HEK293T (cell line): ENCODE results near the gene RAE1.

Experiments
- CTCF ChIA-PET: fragments of 350-600 bp; formaldehyde crosslinking; extraction: SDS; loops from one replicate; lab custom pipeline; 2021; ENCODE audit warnings: antibody characterized with exemption, inconsistent platforms; lab: Yijun Ruan, JAX
- POLR2A ChIA-PET: fragments of 350-600 bp; formaldehyde crosslinking; extraction: SDS; loops from one replicate; lab custom pipeline; 2020; ENCODE audit warnings: antibody characterized with exemption, inconsistent platforms; lab: Yijun Ruan, JAX
- DNase-seq: peaks from one replicate; pipeline ENCODE4 v3.0.0; 2012; ENCODE audit warnings: mixed read lengths; ENCODE audit errors: extremely low spot score
- ARNT ChIP-seq: fragments of 450-650 bp; IDR thresholded peaks from 2 replicates; pipeline ENCODE4 v1.6.1; 2017; ENCODE audit warnings: mild to moderate bottlenecking
- BHLHE40 ChIP-seq: fragments of 450-650 bp; IDR thresholded peaks from 2 replicates; pipeline ENCODE4 v1.6.1; 2016; ENCODE audit warnings: mild to moderate bottlenecking, moderate library complexity, borderline replicate concordance
- CTBP1 ChIP-seq: fragments of 450-650 bp; IDR thresholded peaks from 2 replicates; pipeline ENCODE4 v1.6.1; 2016; ENCODE audit warnings: borderline replicate concordance
- ELF4 ChIP-seq: fragments of 450-650 bp; IDR thresholded peaks from 2 replicates; pipeline ENCODE4 v1.6.1; 2017; ENCODE audit warnings: antibody characterized with exemption
- FOXA1 ChIP-seq: fragments of 450-650 bp; IDR thresholded peaks from 2 replicates; pipeline ENCODE4 v1.6.1; 2016; ENCODE audit warnings: mild to moderate bottlenecking
- FOXK2 ChIP-seq: fragments of 450-650 bp; IDR thresholded peaks from 2 replicates; pipeline ENCODE4 v1.6.1; 2016; ENCODE audit warnings: mild to moderate bottlenecking
- FOXM1 ChIP-seq: fragments of 450-650 bp; IDR thresholded peaks from 2 replicates; pipeline ENCODE4 v1.6.1; 2017; ENCODE audit warnings: mild to moderate bottlenecking, borderline replicate concordance
- HDGF ChIP-seq: fragments of 450-650 bp; IDR thresholded peaks from 2 replicates; pipeline ENCODE4 v1.6.1; 2017; ENCODE audit warnings: antibody characterized with exemption, borderline replicate concordance
- L3MBTL2 ChIP-seq: fragments of 450-650 bp; conservative IDR thresholded peaks from 2 replicates; pipeline ENCODE4 v1.6.1; 2016; ENCODE audit warnings: mild to moderate bottlenecking
- LEF1 ChIP-seq: fragments of 450-650 bp; IDR thresholded peaks from 2 replicates; pipeline ENCODE4 v1.6.1; 2017; ENCODE audit warnings: mild to moderate bottlenecking, borderline replicate concordance
- NFRKB ChIP-seq: fragments of 450-650 bp; IDR thresholded peaks from 2 replicates; pipeline ENCODE4 v1.6.1; 2016; ENCODE audit warnings: mild to moderate bottlenecking, moderate library complexity
- PKNOX1 ChIP-seq: fragments of 450-650 bp; IDR thresholded peaks from 2 replicates; pipeline ENCODE4 v1.6.1; 2016
- SP1 ChIP-seq: fragments of 450-650 bp; IDR thresholded peaks from 2 replicates; pipeline ENCODE4 v1.6.1; 2017
- SUZ12 ChIP-seq: fragments of 450-650 bp; IDR thresholded peaks from 2 replicates; pipeline ENCODE4 v1.6.1; 2016; ENCODE audit warnings: mild to moderate bottlenecking
- TARDBP ChIP-seq: fragments of 450-650 bp; IDR thresholded peaks from 2 replicates; pipeline ENCODE4 v1.6.1; 2016
- ZNF384 ChIP-seq: fragments of 450-650 bp; IDR thresholded peaks from 2 replicates; pipeline ENCODE4 v1.6.1; 2016

RAE1 gene

GRCh38 chr20:57351042-57351783 lies at the start of gene RAE1:
TSS of gene RAE1 (plus strand) at chr20:57351255. CDS start at chr20:57354039, 2,784 bp downstream.
- ChIA-PET CTCF (no interaction called here), POLR2A (interaction anchor here (1.2 to 1.5 kb wide), 2 partner anchors 16 to 172 kb away, joined by 3 read pairs; no protein-coding TSS in a partner anchor)
- DNase-seq: peak; percentile 88
- TF ChIP-seq ELF4 (peak; percentile 43; the same call in 1 of the 2 replicates), L3MBTL2 (peak; percentile 94), TARDBP (no peak), FOXA1 (no peak)

- POLR2A ChIA-PET: no interaction called here
- TF ChIP-seq ZNF384 (no peak), SP1 (no peak), CTBP1 (no peak), SUZ12 (no peak), NFRKB (no peak), PKNOX1 (no peak), LEF1 (no peak), L3MBTL2 (no peak), ARNT (no peak), HDGF (no peak), ELF4 (no peak), FOXM1 (no peak), TARDBP (no peak), FOXK2 (no peak), BHLHE40 (no peak), FOXA1 (no peak)
- DNase-seq: no peak
- CTCF ChIA-PET: no interaction called here
Measured at GRCh38 chr20:57306747-57307146, 44.3 kb upstream of the RAE1 start.

- ChIA-PET POLR2A (no interaction called here), CTCF (no interaction called here)
- TF ChIP-seq HDGF (no peak), PKNOX1 (no peak), ARNT (no peak)
- DNase-seq: no peak
Measured at GRCh38 chr20:57308451-57309271, 42.4 kb upstream of the RAE1 start.

- ChIA-PET CTCF (no interaction called here), POLR2A (no interaction called here)
- DNase-seq: no peak
- no peak for TF ChIP-seq FOXA1
- TF ChIP-seq ZNF384: no peak
- TF ChIP-seq FOXK2: no peak
- TF ChIP-seq NFRKB: no peak
- TF ChIP-seq SP1: no peak
Measured at GRCh38 chr20:57309544-57310115, 41.4 kb upstream of the RAE1 start.

- CTCF ChIA-PET: no interaction called here
- TF ChIP-seq BHLHE40: no peak
- no peak for TF ChIP-seq ARNT
- no peak for TF ChIP-seq NFRKB
- TF ChIP-seq TARDBP: no peak
- TF ChIP-seq L3MBTL2: no peak
- no peak for TF ChIP-seq ZNF384
- POLR2A ChIA-PET: no interaction called here
Measured at GRCh38 chr20:57310821-57311514, 40.1 kb upstream of the RAE1 start.

GRCh38 chr20:57312138-57312537 lies 38.9 kb upstream of the RAE1 start:
- ChIA-PET CTCF (no interaction called here), POLR2A (no interaction called here)
- no peak for DNase-seq
- TF ChIP-seq PKNOX1: no peak
- TF ChIP-seq FOXM1: no peak
- TF ChIP-seq BHLHE40: no peak
- no peak for TF ChIP-seq L3MBTL2
- TF ChIP-seq ELF4: no peak
- no peak for TF ChIP-seq LEF1
- no peak for TF ChIP-seq TARDBP
- no peak for TF ChIP-seq FOXA1
- no peak for TF ChIP-seq CTBP1
- no peak for TF ChIP-seq SUZ12
- no peak for TF ChIP-seq HDGF
- TF ChIP-seq FOXK2: no peak
- no peak for TF ChIP-seq SP1
- TF ChIP-seq NFRKB: no peak
- TF ChIP-seq ARNT: no peak
- TF ChIP-seq ZNF384: no peak

More at GRCh38 chr20:57310821-57311514, 40.1 kb upstream of the RAE1 start:
- DNase-seq: no peak
